ENCODE data around the gene PCDHB1.
A peak's percentile ranks its signal among the peaks of the same experiment; 100 is the strongest.

The PCDHB1 gene

DNA sequence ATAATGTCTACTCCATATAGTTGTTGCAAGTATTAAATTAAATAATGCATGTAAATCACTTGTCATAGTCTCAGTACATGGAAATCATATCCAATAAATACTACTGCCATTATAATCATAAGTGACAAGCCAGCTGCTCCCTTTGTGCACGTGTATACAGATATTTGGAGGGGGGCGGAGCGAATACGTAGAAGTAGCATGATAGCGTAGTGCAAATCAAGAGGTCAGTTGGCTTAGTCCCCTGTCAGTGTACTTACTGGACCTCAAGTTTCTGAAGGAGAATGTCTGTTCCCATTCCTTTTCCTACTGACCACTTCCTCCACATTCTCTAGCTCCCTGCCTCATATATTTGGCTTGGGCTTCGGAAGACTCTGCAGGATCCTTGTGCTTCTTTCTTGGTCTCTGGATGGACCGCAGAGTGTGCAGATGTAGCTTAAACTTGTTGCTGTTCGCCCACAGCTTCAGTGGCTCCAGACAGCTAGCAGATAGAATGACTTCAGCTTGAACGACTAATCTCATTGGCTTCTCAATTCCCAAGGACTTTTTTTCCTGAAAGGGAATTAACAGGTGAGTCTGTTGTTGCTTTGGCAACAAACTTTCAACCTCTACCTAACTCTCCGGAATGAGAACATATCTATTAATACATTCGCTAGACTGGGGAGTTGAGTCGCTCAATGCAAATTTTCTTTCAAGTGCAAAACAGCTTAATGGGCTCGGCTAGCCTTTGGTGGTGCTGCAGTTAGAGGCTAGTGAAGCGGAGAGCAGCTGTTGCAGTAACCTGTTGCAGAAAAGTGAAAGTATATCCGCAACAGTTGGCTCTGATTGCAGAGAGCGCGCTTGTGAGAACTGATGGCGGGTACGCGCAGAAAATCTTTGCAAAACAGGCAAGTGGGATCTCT, at the start of gene PCDHB1:
TSS of gene PCDHB1 (plus strand) at position 753 of the 899 bp plus-strand sequence. CDS start at position 850, 97 bp downstream.
- DNase-seq = no peak

DNA sequence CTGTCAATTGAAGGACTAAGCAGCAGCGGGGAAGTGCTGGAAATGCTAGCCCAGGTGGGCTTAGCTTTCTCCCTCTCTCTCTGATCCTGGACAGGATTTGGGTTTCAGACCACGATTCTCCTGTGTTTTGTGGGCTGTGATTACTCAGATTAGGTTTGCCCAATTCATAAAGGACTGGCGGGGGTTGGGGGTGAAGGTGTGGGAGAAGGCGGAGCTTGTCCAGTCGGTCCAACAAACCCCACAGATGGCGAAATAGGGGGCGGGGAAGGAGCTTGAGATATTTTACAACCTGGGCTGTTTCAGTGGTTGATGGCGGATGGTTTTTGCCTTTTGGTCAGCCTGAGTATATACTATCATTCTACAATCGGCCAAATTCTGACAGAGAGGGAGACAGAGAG, 49.7 kb upstream of the PCDHB1 start:
- DNase-seq = no peak

- no peak for DNase-seq
Measured at GRCh38 chr5:141001844-141002604, 49.1 kb upstream of the PCDHB1 start.

- no peak for DNase-seq
Measured at GRCh38 chr5:141002605-141002965, 48.6 kb upstream of the PCDHB1 start.

- no peak for DNase-seq
Measured at GRCh38 chr5:141003031-141003430, 48.1 kb upstream of the PCDHB1 start.

GRCh38 chr5:141003791-141004611, 47.2 kb upstream of the PCDHB1 start:
- DNase-seq = no peak

GRCh38 chr5:141007791-141008190, 43.4 kb upstream of the PCDHB1 start:
- DNase-seq = no peak

DNA sequence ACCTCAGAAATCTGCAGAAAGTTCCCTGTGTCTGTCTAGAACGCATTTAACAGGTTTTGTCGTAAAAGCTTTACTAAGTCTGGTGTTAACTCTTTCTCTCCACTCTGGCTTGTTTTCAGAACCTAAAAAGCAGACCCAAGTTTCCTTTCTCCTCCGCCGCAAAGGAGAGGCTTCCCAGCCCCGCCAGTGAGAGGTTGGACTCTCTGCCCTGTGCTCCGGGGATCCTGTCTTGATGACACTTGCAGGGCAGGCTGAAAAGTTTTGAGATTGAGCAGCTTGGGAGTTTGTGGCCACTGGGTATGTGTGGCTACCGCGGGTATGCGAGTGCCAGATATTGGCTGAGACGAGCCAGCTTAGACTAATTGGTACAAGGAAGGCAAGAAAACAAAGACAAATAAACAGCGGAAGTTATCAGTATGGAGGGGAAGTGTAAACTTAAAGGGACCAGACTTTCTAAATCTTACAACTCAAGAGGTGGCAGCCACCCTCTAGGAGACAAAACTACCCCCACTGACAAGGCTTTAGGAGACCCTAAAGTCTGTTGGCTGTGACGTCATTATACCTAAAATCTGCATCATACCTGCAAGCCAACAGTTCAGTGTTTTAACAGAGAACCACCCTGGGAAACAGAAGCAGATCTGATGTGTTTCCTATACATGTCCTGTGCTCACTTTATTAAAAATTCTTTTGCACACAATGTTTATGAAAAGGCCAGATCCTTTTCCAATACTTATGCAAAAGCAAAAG, 41.0 kb upstream of the PCDHB1 start:
- DNase-seq = no peak

GRCh38 chr5:141017943-141018342, 33.2 kb upstream of the PCDHB1 start:
- no peak for DNase-seq

DNA sequence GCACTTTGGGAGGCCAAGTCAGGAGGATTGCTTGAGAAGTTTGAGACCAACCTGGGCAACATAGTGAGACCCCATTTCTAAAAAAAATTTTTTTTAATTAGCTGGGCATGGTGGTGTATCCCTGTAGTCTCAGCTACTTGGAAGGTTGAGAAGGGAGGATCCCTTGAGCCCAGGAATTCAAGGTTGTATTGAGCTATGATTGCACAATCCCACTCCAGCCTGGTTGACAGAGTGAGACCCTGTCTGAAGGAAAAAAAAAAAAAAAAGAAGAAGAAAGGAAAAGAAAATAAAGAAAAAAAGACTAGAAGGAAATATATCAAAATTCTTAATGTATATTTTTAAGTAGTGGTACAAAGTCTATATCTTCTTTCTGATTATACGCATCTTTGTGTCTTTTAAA, 28.8 kb upstream of the PCDHB1 start:
- no peak for DNase-seq

GRCh38 chr5:141031006-141031405, 20.2 kb upstream of the PCDHB1 start:
- no peak for DNase-seq

DNA sequence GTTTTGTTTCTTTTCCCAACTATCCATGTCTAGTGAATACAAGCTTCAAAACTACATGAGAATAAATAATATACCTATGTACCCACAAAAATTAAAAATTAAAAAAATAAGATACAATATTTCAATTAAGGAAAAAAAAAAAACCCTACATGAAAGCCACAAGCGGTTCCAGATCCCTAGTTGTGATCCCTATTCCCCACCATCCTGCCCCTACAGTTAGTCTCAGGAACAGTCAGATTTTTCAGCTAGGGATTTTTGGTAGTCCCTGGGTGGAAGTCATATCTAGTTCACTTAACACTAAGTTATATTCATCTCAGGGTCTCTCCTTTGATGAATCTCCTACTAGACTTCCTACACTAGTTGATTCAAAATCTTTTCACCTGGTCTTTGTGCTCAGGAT, 18.5 kb upstream of the PCDHB1 start:
- DNase-seq = no peak

DNA sequence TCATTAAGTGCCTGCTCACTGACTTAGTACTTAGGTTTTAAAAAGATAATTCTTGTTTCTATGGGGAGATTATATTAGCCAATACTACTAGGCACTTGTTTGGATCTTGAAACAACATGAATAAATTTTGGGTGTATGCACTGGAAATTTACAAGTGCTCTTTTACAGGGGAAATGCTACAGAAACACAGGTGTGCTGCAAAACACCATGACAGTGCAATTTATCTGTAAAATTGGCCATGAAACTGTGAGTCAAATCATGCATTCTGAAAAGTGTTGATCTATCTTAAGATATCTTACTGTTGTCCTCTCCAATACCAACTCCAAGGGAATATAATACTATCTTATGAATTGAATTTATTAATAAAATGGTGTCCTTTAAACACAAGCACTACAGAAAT, 12.1 kb upstream of the PCDHB1 start:
- no peak for DNase-seq

DNA sequence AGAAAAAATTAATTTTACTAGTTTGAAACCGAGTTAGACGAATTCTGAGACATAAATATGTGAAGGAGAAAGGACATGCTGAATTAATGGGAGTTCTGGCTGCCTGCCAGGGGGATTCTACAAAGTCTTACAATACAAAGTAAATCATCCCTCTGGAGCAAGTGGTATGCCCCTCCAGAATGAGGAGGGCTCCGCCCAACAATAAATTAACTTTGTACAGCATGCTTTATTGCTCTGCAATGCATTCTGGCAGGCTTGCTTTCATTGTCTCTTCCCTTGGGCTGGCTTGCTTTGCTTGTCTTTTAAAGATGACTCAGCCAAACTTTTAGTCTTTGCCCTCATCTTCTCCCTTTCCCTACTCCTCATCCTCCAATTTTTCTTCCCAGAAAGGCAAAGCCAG, 11.7 kb upstream of the PCDHB1 start:
- no peak for DNase-seq

- DNase-seq = no peak
Measured at GRCh38 chr5:141040093-141040770, 10.9 kb upstream of the PCDHB1 start.

GRCh38 chr5:141040771-141041426, 10.3 kb upstream of the PCDHB1 start:
- DNase-seq = peak; percentile 74

GRCh38 chr5:141041427-141041785, 9.8 kb upstream of the PCDHB1 start:
- no peak for DNase-seq

- DNase-seq = no peak
Measured at GRCh38 chr5:141042555-141042954, 8.6 kb upstream of the PCDHB1 start.

DNA sequence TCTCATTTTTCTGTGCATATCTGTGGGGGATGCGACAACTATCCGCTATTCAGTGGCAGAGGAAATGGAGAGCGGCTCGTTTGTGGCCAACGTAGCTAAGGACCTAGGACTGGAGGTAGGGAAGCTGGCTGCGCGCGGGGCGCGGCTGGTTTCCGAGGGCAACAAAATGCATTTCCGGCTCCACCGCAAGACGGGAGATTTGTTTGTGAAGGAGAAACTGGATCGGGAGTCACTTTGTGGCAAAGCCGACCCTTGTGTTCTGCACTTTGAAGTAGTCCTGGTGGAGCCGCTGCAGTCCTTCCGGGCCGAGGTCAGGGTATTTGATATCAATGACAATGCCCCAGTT, 320 bp downstream of the PCDHB1 start:
- DNase-seq = no peak

- DNase-seq = no peak
Measured at GRCh38 chr5:141077826-141078225, 26.7 kb downstream of the PCDHB1 start.

GRCh38 chr5:141082228-141082627, 31.1 kb downstream of the PCDHB1 start:
- DNase-seq = no peak
